NCI-H1048 (cell line): ENCODE data around the gene PABPC1L.
"Not testable (repeated sequence)": the region's sequence is repeated elsewhere in the genome, so short reads cannot be mapped to it uniquely, and the experiment has no call there.

ENCODE experiments used
- DNase-seq: peaks from one replicate; lab custom pipeline; 2025; lab: John Stamatoyannopoulos, UW

PABPC1L gene

GRCh38 chr20:44909872-44910689 is at the start of gene PABPC1L:
TSS of gene PABPC1L (plus strand) at chr20:44910060. CDS start at chr20:44910144, 84 bp downstream.
- peak; percentile 33 for DNase-seq

GRCh38 chr20:44861531-44862006 is 48.3 kb upstream of the PABPC1L start:
- DNase-seq, result no peak

- no peak for DNase-seq
These were observed 47.6 kb upstream of the PABPC1L start for GRCh38 chr20:44862286-44862685.

- not testable (repeated sequence) for DNase-seq
These were observed 46.3 kb upstream of the PABPC1L start for GRCh38 chr20:44863365-44864084.

GRCh38 chr20:44864493-44864892 is 45.4 kb upstream of the PABPC1L start:
- not testable (repeated sequence) for DNase-seq

- DNase-seq, result no peak
These were observed 43.0 kb upstream of the PABPC1L start for GRCh38 chr20:44866703-44867335.

- no peak for DNase-seq
These were observed 40.4 kb upstream of the PABPC1L start for GRCh38 chr20:44869471-44869870.

GRCh38 chr20:44882360-44882759 is 27.5 kb upstream of the PABPC1L start:
- not testable (repeated sequence) for DNase-seq

GRCh38 chr20:44883214-44883902 is 26.5 kb upstream of the PABPC1L start:
- no peak for DNase-seq

GRCh38 chr20:44884907-44885391 is 24.9 kb upstream of the PABPC1L start:
- no peak for DNase-seq

GRCh38 chr20:44885392-44886265 is 24.2 kb upstream of the PABPC1L start, which contains the start of gene YWHAB:
TSS of gene YWHAB (plus strand) at chr20:44885705. CDS start at chr20:44901534, 15,829 bp downstream.
- peak; percentile 93 for DNase-seq

GRCh38 chr20:44886266-44886651 is 23.6 kb upstream of the PABPC1L start:
- no peak for DNase-seq

- DNase-seq, result no peak
These were observed 23.0 kb upstream of the PABPC1L start for GRCh38 chr20:44886828-44887227.

- DNase-seq, result no peak
These were observed 22.4 kb upstream of the PABPC1L start for GRCh38 chr20:44887466-44887865.

GRCh38 chr20:44888226-44889103 is 21.4 kb upstream of the PABPC1L start:
- DNase-seq, result no peak

- no peak for DNase-seq
These were observed 18.0 kb upstream of the PABPC1L start for GRCh38 chr20:44891826-44892225.

GRCh38 chr20:44894959-44895358 is 14.9 kb upstream of the PABPC1L start:
- no peak for DNase-seq

GRCh38 chr20:44896583-44896982 is 13.3 kb upstream of the PABPC1L start:
- DNase-seq, result no peak

GRCh38 chr20:44897133-44897532 is 12.7 kb upstream of the PABPC1L start:
- DNase-seq, result no peak
